Calu3 (cell line): ENCODE data around the gene SKI. TPM values are rescaled to one million over a fixed set of nuclear protein-coding genes. Genes with fewer than 3 reads are reported as not detected.
"Not testable (repeated sequence)": the region's sequence is repeated elsewhere in the genome, so short reads cannot be mapped to it uniquely, and the experiment has no call there.

ENCODE experiments used
- BruUV-seq: library from RNA; stranded (reverse); fragments of 400-500 nt; replicated peaks from 2 replicates; lab custom pipeline; 2021; lab: Mats Ljungman, UMichigan
- CTCF ChIA-PET: fragments of 300-600 bp; sonication (Branson Sonifier 250); formaldehyde crosslinking; loops from one replicate; lab custom pipeline; 2022; ENCODE audit warnings: antibody characterized with exemption; lab: Charles Lee
- DNase-seq: peaks from one replicate; pipeline ENCODE4 v3.0.0; 2022
- H3K27ac Mint-ChIP-seq: one replicate; pipeline ENCODE4 v1.8.0; 2022; ENCODE audit warnings: mixed read lengths; ENCODE audit not compliant: unreplicated experiment
- H3K27me3 Mint-ChIP-seq: one replicate; pipeline ENCODE4 v1.8.0; 2022; ENCODE audit warnings: mixed read lengths; ENCODE audit not compliant: unreplicated experiment
- H3K36me3 Mint-ChIP-seq: one replicate; pipeline ENCODE4 v1.8.0; 2022; ENCODE audit warnings: mild to moderate bottlenecking, moderate library complexity, mixed read lengths; ENCODE audit not compliant: insufficient read depth, unreplicated experiment
- H3K4me1 Mint-ChIP-seq: one replicate; pipeline ENCODE4 v1.8.0; 2022; ENCODE audit warnings: mild to moderate bottlenecking, low read depth, mixed read lengths; ENCODE audit not compliant: unreplicated experiment
- H3K4me3 Mint-ChIP-seq: one replicate; pipeline ENCODE4 v1.8.0; 2022; ENCODE audit warnings: mild to moderate bottlenecking, low read depth, moderate library complexity, mixed read lengths; ENCODE audit not compliant: unreplicated experiment
- H3K9me3 Mint-ChIP-seq: one replicate; pipeline ENCODE4 v1.8.0; 2022; ENCODE audit warnings: low read depth, mixed read lengths; ENCODE audit not compliant: unreplicated experiment
- intact Hi-C: fragments of 100-400 bp; cut with micrococcal nuclease; formaldehyde crosslinking; loops from one replicate; pipeline ENCODE4 v1.10.0; 2022; ENCODE audit not compliant: unreplicated experiment
- total RNA-seq: library from RNA; stranded (reverse); gene quantifications from 2 replicates; pipeline ENCODE4 v1.2.3, GENCODE V29; 2022
- TF ChIP-seq, protein P1 (sequence below): fragments of 200-600 bp; IDR thresholded peaks from one replicate; pipeline ENCODE4 v1.8.0; 2022; ENCODE audit warnings: antibody characterized with exemption; ENCODE audit not compliant: unreplicated experiment

The SKI gene
- total RNA-seq, 1 experiment from 2014 or later = 33.8 TPM

- Mint-ChIP-seq H3K4me3 (no peak overlapping the region), H3K4me1 (no peaks in the 10 kb centered on the region), H3K36me3 (peaks cover 6% of the 10 kb centered on the region), H3K9me3 (no peaks in the 10 kb centered on the region), H3K27ac (no peak overlapping the region), H3K27me3 (peaks cover 39% of the 10 kb centered on the region)
- CTCF ChIA-PET = interaction anchor here (0.6 kb wide), 1 partner anchor 127 kb away, joined by 5 read pairs; no protein-coding TSS in a partner anchor
- no peak for DNase-seq
- no TSS peak for BruUV-seq
- TF ChIP-seq, protein P1, sequence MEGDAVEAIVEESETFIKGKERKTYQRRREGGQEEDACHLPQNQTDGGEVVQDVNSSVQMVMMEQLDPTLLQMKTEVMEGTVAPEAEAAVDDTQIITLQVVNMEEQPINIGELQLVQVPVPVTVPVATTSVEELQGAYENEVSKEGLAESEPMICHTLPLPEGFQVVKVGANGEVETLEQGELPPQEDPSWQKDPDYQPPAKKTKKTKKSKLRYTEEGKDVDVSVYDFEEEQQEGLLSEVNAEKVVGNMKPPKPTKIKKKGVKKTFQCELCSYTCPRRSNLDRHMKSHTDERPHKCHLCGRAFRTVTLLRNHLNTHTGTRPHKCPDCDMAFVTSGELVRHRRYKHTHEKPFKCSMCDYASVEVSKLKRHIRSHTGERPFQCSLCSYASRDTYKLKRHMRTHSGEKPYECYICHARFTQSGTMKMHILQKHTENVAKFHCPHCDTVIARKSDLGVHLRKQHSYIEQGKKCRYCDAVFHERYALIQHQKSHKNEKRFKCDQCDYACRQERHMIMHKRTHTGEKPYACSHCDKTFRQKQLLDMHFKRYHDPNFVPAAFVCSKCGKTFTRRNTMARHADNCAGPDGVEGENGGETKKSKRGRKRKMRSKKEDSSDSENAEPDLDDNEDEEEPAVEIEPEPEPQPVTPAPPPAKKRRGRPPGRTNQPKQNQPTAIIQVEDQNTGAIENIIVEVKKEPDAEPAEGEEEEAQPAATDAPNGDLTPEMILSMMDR = no peak
- intact Hi-C loops = no loop called here
These were observed 95.4 kb downstream of the SKI start for GRCh38 chr1:2323451-2323974.

GRCh38 chr1:2324553-2325366 lies 96.6 kb downstream of the SKI start:
- Mint-ChIP-seq H3K36me3 (peaks cover 6% of the 10 kb centered on the region), H3K4me3 (no peak overlapping the region), H3K4me1 (no peaks in the 10 kb centered on the region), H3K9me3 (no peaks in the 10 kb centered on the region), H3K27me3 (peaks cover 39% of the 10 kb centered on the region), H3K27ac (no peak overlapping the region)
- CTCF ChIA-PET = no interaction called here
- BruUV-seq = no TSS peak
- TF ChIP-seq, protein P1 = no peak
- intact Hi-C loops = no loop called here
- no peak for DNase-seq

DNA sequence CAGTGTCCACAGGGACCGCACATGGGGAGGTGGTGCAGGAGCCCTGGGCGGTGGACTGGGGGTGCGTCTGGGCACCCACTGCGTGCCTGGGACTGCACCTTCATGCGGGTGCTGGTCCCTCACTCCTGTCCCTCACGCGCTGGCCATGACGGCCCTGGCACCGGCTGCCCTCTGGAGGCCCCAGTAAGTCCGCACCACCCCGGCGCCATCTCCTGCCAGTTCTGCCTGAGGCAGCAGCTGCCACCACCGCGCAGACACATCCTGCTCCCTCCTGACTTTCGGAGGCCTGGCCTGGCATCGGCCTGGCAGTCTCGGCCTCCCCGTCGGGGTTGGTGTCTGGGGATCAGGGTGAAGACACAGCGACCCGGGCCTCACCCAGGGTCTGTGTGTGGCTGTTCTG lies 98.4 kb downstream of the SKI start:
- no peak for DNase-seq
- Mint-ChIP-seq H3K4me1 (no peaks in the 10 kb centered on the region), H3K4me3 (no peak overlapping the region), H3K36me3 (peaks cover 6% of the 10 kb centered on the region), H3K9me3 (no peaks in the 10 kb centered on the region), H3K27me3 (peaks cover 39% of the 10 kb centered on the region), H3K27ac (no peak overlapping the region)
- intact Hi-C loops = no loop called here
- TF ChIP-seq, protein P1 = no peak
- BruUV-seq = no TSS peak
- CTCF ChIA-PET = interaction anchor here (0.6 kb wide), 1 partner anchor 466 kb away, joined by 3 read pairs; no protein-coding TSS in a partner anchor

GRCh38 chr1:2327162-2327561 lies 99.0 kb downstream of the SKI start:
- H3K9me3 Mint-ChIP-seq, CTCF ChIA-PET, H3K36me3 Mint-ChIP-seq, intact Hi-C loops, H3K4me1 Mint-ChIP-seq, DNase-seq, H3K27ac Mint-ChIP-seq, H3K4me3 Mint-ChIP-seq, BruUV-seq: not testable (repeated sequence)
- H3K27me3 Mint-ChIP-seq = peaks cover 39% of the 10 kb centered on the region

GRCh38 chr1:2327841-2328240 lies 99.7 kb downstream of the SKI start:
- no peaks in the 10 kb centered on the region for H3K9me3 Mint-ChIP-seq
- H3K4me1 Mint-ChIP-seq = no peaks in the 10 kb centered on the region
- H3K27me3 Mint-ChIP-seq = peaks cover 39% of the 10 kb centered on the region
- no peak overlapping the region for H3K27ac Mint-ChIP-seq
- no peaks in the 10 kb centered on the region for H3K36me3 Mint-ChIP-seq
- intact Hi-C loops = no loop called here
- BruUV-seq = no TSS peak
- H3K4me3 Mint-ChIP-seq = no peak overlapping the region
- CTCF ChIA-PET = no interaction called here
- TF ChIP-seq, protein P1 = no peak
- no peak for DNase-seq
